Peyer's patch (tissue), 4 donors: ENCODE data around the gene RAB11FIP2. TPM values are rescaled to one million over a fixed set of nuclear protein-coding genes. Genes with fewer than 3 reads are reported as not detected.
A peak's percentile ranks its signal among the peaks of the same experiment; 100 is the strongest.

Experiments used
- DNase-seq, 3 donors: peaks; one replicate each; pipeline ENCODE4 v3.0.0-alpha.2; 2017 to 2019
- H3K27ac ChIP-seq, 4 donors: fragments of 200-600 bp; sonication (generic); one replicate each; pipeline ENCODE4 v1.5.1; 2016 to 2019
- H3K27me3 ChIP-seq, 2 donors: fragments of 200-600 bp; sonication (generic); one replicate each; pipeline ENCODE4 v1.5.1; 2019
- H3K36me3 ChIP-seq, 3 donors: fragments of 200-600 bp; sonication (generic); one replicate each; pipeline ENCODE4 v1.5.1; 2016 to 2019
- H3K4me1 ChIP-seq, 4 donors: fragments of 200-600 bp; sonication (generic); one replicate each; pipeline ENCODE4 v1.5.1; 2016 to 2019
- H3K4me3 ChIP-seq, 4 donors: fragments of 200-600 bp; sonication (generic); 1 replicate in 3 of 4; 2 replicates in 1 of 4; pipeline ENCODE4 v1.5.1; 2016 to 2019; ENCODE audit warnings: mild to moderate bottlenecking in 1 of 4
- H3K9me3 ChIP-seq, 4 donors: fragments of 200-600 bp; sonication (generic); one replicate each; pipeline ENCODE4 v1.5.1; 2016 to 2019; ENCODE audit warnings: mild to moderate bottlenecking in 1 of 4
- POLR2A ChIP-seq, 2 donors: fragments of 450-650 bp; IDR thresholded peaks; one replicate each; pipeline ENCODE4 v1.5.1; 2017; ENCODE audit warnings: antibody characterized with exemption in 2 of 2, mild to moderate bottlenecking in 2 of 2, moderate library complexity in 2 of 2
- total RNA-seq, 4 donors: library from RNA; depleted of rRNA; stranded (reverse); fragments of >200 nt; gene quantifications; one replicate each; pipeline ENCODE4 v1.1.0, GENCODE V29; 2016
- TF ChIP-seq, protein P1 (sequence below), 6 experiments: fragments of 450-650 bp in 4 of 6; fragments of 200-600 bp in 2 of 6; sonication (generic) in 1 of 6; IDR thresholded peaks; one replicate each; pipeline ENCODE4 v1.5.1; 2017 to 2019; ENCODE audit warnings: antibody characterized with exemption in 6 of 6, mild to moderate bottlenecking in 3 of 6, moderate library complexity in 1 of 6

The RAB11FIP2 gene, protein sequence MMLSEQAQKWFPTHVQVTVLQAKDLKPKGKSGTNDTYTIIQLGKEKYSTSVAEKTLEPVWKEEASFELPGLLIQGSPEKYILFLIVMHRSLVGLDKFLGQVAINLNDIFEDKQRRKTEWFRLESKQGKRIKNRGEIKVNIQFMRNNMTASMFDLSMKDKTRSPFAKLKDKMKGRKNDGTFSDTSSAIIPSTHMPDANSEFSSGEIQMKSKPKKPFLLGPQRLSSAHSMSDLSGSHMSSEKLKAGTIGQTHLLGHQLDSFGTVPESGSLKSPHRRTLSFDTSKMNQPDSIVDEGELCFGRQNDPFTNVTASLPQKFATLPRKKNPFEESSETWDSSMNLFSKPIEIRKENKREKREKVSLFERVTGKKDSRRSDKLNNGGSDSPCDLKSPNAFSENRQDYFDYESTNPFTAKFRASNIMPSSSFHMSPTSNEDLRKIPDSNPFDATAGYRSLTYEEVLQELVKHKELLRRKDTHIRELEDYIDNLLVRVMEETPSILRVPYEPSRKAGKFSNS
- 10 to 100 TPM in 3 of 4 donors, 1 to 10 TPM in 1; 7.4 to 42.9 (median 16.2) TPM for total RNA-seq

DNA sequence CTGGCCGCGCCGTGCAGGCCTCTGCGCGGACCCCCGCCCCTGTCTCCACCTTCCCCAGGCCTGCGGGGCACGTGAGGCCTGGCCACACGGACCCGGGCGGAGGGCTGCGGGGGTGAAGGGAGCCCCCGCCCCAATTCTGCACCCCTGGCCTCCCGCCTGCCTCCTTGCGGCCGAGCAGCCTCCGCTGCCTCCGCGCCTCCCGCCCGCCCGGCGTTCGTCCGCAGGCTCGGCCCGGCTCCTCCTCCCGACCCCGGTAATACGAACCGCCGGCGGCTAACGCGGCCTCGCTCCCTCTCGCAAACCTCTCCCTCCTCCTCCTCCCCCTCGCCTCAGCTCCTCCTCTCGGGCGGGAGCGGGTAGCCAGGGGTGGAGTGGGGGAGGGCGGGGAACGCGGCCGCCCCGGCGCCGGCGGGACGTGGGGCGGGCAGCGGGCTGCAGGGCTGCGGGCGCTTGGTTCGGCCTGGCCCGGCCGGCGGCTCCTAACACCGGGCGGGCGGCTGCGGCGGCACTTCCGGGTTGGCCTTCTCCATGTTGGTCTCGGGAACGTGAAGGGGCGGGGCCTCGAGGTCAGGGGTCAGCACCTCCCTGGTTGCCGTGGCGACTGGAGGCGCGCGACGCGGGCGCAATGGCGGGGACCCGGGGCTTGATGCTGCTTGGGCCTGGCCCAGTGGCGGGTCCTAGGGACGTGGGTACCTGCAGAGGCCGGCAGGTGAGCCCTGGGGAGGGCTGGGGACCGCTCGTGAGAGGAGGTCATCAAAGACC is at the start of gene RAB11FIP2:
RAB11FIP2 (minus strand) TSS at position 547 of the 762 bp plus-strand sequence. CDS start 778 bp downstream, outside the sequence.
- peak; percentile 98 to 99 (median 99) for DNase-seq
- Histone ChIP-seq H3K4me1 (peaks cover 0 to 19% (median 6%) of the 10 kb centered on the region in 4 donors), H3K27ac (peak within 1 kb of the TSS; percentile 82 to 97 (median 88)), H3K9me3 (no peaks in the 10 kb centered on the region), H3K36me3 (no peaks in the 10 kb centered on the region), H3K27me3 (no peaks in the 10 kb centered on the region), H3K4me3 (peak within 1 kb of the TSS; percentile 86 to 96 (median 91))
- TF ChIP-seq, protein P1, sequence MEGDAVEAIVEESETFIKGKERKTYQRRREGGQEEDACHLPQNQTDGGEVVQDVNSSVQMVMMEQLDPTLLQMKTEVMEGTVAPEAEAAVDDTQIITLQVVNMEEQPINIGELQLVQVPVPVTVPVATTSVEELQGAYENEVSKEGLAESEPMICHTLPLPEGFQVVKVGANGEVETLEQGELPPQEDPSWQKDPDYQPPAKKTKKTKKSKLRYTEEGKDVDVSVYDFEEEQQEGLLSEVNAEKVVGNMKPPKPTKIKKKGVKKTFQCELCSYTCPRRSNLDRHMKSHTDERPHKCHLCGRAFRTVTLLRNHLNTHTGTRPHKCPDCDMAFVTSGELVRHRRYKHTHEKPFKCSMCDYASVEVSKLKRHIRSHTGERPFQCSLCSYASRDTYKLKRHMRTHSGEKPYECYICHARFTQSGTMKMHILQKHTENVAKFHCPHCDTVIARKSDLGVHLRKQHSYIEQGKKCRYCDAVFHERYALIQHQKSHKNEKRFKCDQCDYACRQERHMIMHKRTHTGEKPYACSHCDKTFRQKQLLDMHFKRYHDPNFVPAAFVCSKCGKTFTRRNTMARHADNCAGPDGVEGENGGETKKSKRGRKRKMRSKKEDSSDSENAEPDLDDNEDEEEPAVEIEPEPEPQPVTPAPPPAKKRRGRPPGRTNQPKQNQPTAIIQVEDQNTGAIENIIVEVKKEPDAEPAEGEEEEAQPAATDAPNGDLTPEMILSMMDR (IDR thresholded peaks at IDR 0.05) = peak in 3 of 6 experiments; percentile 16 to 31 (median 22)
- peak in 1 of 2 donors; percentile 61 for TF ChIP-seq POLR2A (IDR thresholded peaks at IDR 0.05)

DNA sequence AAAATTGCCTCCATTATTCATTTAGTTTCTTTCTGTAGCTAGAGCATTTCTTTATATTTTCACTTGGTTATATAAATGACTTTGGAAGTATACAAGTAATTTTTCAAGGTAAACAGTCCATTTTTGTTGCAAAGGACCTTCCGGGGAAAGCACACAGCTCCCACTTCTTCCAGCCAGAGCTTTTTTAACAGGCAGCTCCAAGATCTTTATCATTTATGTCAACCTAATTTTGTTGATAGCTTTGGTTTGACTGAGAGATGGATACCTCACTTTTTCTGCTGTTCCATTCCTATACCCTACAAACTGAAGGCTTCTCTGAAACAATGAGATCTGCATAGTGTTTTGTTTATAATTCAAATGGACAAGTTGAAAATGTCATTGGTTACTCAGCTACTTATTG is 49.3 kb upstream of the RAB11FIP2 start:
- Histone ChIP-seq H3K36me3 (no peaks in the 10 kb centered on the region), H3K9me3 (no peaks in the 10 kb centered on the region), H3K27ac (no peak overlapping the region), H3K4me3 (no peak overlapping the region), H3K27me3 (no peaks in the 10 kb centered on the region), H3K4me1 (no peaks in the 10 kb centered on the region)
- no peak for DNase-seq
- TF ChIP-seq POLR2A (IDR thresholded peaks at IDR 0.05) = no peak
- TF ChIP-seq, protein P1 (IDR thresholded peaks at IDR 0.05) = no peak

DNA sequence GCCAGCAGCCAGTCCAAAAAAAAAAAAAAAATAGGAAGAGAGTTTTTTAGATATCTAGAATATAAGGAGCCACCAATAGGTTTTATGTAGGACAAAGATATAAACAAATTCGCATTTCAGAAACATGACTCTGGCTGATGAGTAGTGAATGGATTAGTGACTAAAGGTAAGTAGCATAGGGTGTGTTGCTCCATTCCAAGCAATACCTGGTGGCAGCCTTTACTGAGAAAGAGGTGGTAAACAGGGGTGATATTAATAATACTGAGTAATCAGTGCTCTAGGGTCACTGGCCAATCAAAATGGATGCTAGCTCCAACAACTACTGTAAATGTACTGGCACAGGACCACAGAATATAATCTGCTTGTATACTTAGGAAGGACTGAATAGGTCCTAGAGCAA is 45.5 kb upstream of the RAB11FIP2 start:
- H3K4me1 ChIP-seq = no peaks in the 10 kb centered on the region
- no peaks in the 10 kb centered on the region for H3K27me3 ChIP-seq
- H3K9me3 ChIP-seq = no peaks in the 10 kb centered on the region
- no peak overlapping the region for H3K4me3 ChIP-seq
- TF ChIP-seq, protein P1 (IDR thresholded peaks at IDR 0.05) = no peak
- no peak for TF ChIP-seq POLR2A (IDR thresholded peaks at IDR 0.05)
- H3K36me3 ChIP-seq = no peaks in the 10 kb centered on the region
- H3K27ac ChIP-seq = no peak overlapping the region
- no peak for DNase-seq

DNA sequence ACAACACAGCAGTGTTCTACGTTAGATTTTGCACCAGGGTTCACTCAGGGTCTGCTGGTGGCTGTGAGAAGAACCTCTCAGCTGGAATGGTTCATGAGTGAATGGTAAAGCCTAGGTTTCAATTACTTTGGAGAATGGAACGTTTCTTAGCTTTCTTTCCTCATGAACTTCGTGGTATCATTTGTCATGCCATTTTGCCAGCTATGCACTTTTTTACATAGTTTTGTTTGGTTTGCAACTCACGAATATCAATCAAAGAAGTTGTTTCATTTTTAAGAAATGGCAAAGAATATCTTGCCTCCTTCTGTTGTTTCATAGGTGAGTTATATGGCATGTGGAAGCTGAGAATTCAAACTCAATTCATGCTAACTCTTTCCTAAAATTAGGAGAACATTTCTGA is 34.1 kb upstream of the RAB11FIP2 start:
- no peak overlapping the region for H3K4me3 ChIP-seq
- no peaks in the 10 kb centered on the region for H3K36me3 ChIP-seq
- H3K4me1 ChIP-seq = no peaks in the 10 kb centered on the region
- H3K27ac ChIP-seq = no peak overlapping the region
- DNase-seq = no peak
- no peaks in the 10 kb centered on the region for H3K27me3 ChIP-seq
- H3K9me3 ChIP-seq = peaks cover 0 to 5% (median 0%) of the 10 kb centered on the region in 4 donors
- no peak for TF ChIP-seq POLR2A (IDR thresholded peaks at IDR 0.05)
- TF ChIP-seq, protein P1 (IDR thresholded peaks at IDR 0.05) = no peak

DNA sequence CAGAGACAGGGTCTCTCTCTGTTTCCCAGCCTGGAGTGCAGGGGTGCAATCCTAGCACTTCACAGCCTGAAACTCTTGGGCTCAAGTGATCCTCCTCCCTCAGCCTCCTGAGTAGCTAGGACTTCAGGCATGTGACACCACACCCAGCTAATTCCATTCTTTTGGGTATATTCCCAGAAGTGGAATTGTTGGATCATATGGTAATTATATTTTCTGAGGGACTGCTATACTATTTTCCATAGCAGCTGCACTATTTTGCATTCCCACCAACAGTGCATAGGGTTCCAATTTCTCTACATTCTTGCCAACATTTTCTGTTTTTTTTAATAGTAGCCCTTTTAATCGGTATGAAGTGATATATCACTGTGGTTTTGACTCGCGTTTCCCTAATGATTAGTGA is 30.0 kb upstream of the RAB11FIP2 start:
- TF ChIP-seq POLR2A (IDR thresholded peaks at IDR 0.05) = no peak
- TF ChIP-seq, protein P1 (IDR thresholded peaks at IDR 0.05) = no peak
- H3K27ac ChIP-seq = no peak overlapping the region
- H3K4me1 ChIP-seq = no peaks in the 10 kb centered on the region
- H3K36me3 ChIP-seq = no peaks in the 10 kb centered on the region
- H3K27me3 ChIP-seq = no peaks in the 10 kb centered on the region
- DNase-seq = no peak
- no peaks in the 10 kb centered on the region for H3K9me3 ChIP-seq
- H3K4me3 ChIP-seq = no peak overlapping the region
